Measurements from ENCODE around the gene POLR1B. TPM values are rescaled to one million over a fixed set of nuclear protein-coding genes. Genes with fewer than 3 reads are reported as not detected.
A peak's percentile ranks its signal among the peaks of the same experiment; 100 is the strongest.
"Not testable (repeated sequence)": the region's sequence is repeated elsewhere in the genome, so short reads cannot be mapped to it uniquely, and the experiment has no call there.

Gene POLR1B
- 10 to 100 TPM; 12.1 to 21.5 (median 17.1) TPM for polyA plus RNA-seq

DNA sequence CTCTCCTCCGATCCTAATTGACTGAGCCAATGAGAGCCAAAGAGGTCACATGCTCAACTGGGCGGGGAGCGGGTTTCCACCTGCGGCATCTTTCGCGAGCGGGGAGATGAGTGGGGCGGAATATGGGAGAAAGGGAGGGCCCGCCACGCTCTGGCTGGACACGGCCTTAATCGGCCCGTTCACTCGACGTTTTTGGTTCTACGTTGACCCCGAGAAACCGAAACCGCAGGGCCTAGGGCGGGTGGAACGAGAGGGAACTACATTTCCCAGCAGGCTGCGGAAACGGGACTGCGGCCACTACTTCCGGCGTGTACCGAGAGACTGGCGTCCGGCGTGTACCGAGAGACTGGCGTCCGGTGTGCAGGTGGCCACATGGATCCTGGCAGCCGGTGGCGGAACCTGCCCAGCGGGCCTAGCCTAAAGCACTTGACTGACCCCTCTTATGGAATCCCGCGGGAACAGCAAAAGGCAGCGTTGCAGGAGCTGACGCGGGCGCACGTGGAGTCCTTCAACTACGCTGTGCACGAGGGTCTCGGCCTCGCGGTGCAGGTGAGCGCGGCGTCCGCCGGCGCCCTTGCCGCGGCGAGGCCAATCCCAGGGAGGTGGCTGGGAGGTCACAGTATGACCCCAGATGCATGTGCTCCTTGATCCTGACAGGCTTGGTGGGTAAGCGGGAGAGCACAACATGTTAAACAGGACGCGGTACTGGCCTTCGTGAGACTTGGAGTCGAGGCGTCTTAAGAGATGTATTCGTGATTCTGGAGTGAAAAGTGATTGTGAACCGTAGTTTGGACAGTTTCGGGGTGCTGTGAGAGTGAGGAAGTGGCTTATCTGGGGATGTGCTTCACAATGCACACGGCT lies at the start of gene POLR1B:
Gene POLR1B, plus strand, starts transcription at position 343 of the 861 bp plus-strand sequence. Its CDS starts 30 bp downstream, at position 373.
- peaks cover 4 to 7% (median 6%) of the 10 kb centered on the region in 3 donors for H3K36me3 Mint-ChIP-seq
- no peaks in the 10 kb centered on the region for H3K9me3 Mint-ChIP-seq
- no peak within 1 kb of the TSS for H3K4me3 Mint-ChIP-seq
- H3K27me3 Mint-ChIP-seq (ENCODE audit: low read depth in 3 of 3): peaks cover 3 to 9% (median 8%) of the 10 kb centered on the region in 3 donors
- peaks cover 14 to 22% of the 10 kb centered on the region in 2 donors for H3K4me1 Mint-ChIP-seq
- no peak within 1 kb of the TSS for H3K27ac Mint-ChIP-seq
- DNase-seq: peak; percentile 80 to 81 (median 81)

- Mint-ChIP-seq H3K4me3 (no peak overlapping the region), H3K27me3 (ENCODE audit: low read depth in 3 of 3) (peaks cover 0 to 2% (median 0%) of the 10 kb centered on the region in 3 donors), H3K9me3 (no peaks in the 10 kb centered on the region), H3K4me1 (no peaks in the 10 kb centered on the region), H3K36me3 (peaks cover 0 to 9% (median 4%) of the 10 kb centered on the region in 3 donors), H3K27ac (no peak overlapping the region)
- DNase-seq: no peak
Observed at GRCh38 chr2:112493048-112493447, 49.2 kb upstream of the POLR1B start.

GRCh38 chr2:112493858-112494648 lies 48.2 kb upstream of the POLR1B start:
- no peaks in the 10 kb centered on the region for H3K4me1 Mint-ChIP-seq
- H3K27me3 Mint-ChIP-seq (ENCODE audit: low read depth in 3 of 3): peaks cover 0 to 2% (median 0%) of the 10 kb centered on the region in 3 donors
- no peaks in the 10 kb centered on the region for H3K9me3 Mint-ChIP-seq

GRCh38 chr2:112494828-112495227 lies 47.4 kb upstream of the POLR1B start:
- peaks cover 0 to 2% (median 0%) of the 10 kb centered on the region in 3 donors for H3K27me3 Mint-ChIP-seq (ENCODE audit: low read depth in 3 of 3)
- no peak overlapping the region for H3K27ac Mint-ChIP-seq
- DNase-seq: no peak
- H3K4me3 Mint-ChIP-seq: no peak overlapping the region
- H3K4me1 Mint-ChIP-seq: no peaks in the 10 kb centered on the region
- H3K9me3 Mint-ChIP-seq: no peaks in the 10 kb centered on the region
- peaks cover 0 to 9% (median 4%) of the 10 kb centered on the region in 3 donors for H3K36me3 Mint-ChIP-seq

More at GRCh38 chr2:112493858-112494648, 48.2 kb upstream of the POLR1B start:
- Mint-ChIP-seq H3K27ac (no peak overlapping the region), H3K4me3 (no peak overlapping the region), H3K36me3 (peaks cover 0 to 9% (median 4%) of the 10 kb centered on the region in 3 donors)
- no peak for DNase-seq

- not testable (repeated sequence) for H3K36me3 Mint-ChIP-seq; H3K4me3 Mint-ChIP-seq; H3K27me3 Mint-ChIP-seq (ENCODE audit: low read depth in 3 of 3); H3K4me1 Mint-ChIP-seq; H3K9me3 Mint-ChIP-seq; H3K27ac Mint-ChIP-seq; DNase-seq
Observed at GRCh38 chr2:112495878-112496277, 46.4 kb upstream of the POLR1B start.

DNA sequence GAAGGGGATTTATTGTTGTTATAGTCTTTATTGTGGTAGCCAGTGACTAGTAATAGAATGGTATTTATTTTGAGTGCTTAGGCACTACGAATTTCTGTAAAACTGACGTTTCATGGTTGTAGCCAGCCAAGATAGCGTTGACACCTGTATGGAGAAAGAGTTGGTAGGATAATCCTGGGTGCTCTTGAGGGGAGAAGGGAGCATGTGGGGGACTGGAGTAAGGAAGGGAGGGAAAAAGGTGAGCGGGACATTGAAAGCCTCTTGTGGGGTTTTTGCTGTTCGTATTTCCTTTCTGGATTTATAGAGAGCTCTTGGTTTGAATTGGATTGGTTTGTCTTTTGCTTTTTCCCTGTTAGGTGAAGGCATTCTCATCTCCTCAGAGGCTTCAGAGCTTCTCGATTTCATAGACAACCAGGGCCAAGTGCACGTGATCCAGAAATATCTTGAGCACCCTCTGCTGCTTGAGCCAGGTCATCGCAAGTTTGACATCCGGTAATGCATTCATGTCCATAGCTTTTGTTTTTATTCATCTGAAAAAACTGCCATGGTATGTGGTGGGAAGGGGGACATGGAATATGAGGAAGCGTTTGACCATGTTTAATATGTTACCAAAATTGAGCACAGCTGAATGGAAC lies 41.3 kb upstream of the POLR1B start:
- not testable (repeated sequence) for H3K27ac Mint-ChIP-seq, H3K4me3 Mint-ChIP-seq
- H3K36me3 Mint-ChIP-seq: peaks cover 0 to 15% (median 0%) of the 10 kb centered on the region in 3 donors

DNA sequence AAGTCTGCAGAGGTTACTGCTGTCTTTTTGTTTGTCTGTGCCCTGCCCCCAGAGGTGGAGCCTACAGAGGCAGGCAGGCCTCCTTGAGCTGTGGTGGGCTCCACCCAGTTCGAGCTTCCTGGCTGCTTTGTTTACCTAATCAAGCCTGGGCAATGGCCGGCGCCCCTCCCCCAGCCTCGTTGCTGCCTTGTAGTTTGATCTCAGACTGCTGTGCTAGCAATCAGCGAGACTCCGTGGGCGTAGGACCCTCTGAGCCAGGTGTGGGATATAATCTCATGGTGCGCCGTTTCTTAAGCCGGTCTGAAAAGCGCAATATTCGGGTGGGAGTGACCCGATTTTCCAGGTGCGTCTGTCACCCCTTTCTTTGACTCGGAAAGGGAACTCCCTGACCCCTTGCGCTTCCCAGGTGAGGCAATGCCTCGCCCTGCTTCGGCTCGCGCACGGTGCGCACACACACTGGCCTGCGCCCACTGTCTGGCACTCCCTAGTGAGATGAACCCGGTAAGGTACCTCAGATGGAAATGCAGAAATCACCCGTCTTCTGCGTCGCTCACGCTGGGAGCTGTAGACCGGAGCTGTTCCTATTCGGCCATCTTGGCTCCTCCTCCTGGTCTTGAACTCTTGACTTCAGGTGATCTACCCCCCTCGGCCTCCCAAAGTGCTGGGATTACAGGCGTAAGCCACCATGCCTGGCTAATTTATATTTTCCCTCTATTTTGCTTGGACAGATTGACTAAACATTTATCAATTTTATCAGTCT lies 32.8 kb upstream of the POLR1B start:
- not testable (repeated sequence) for H3K4me1 Mint-ChIP-seq
- peak overlapping the region in 2 of 6 donors; percentile 7 to 70 for H3K27ac Mint-ChIP-seq
- H3K4me3 Mint-ChIP-seq: peak overlapping the region in 1 of 5 donors; percentile 17

More for the DNA sequence above, 41.3 kb upstream of the POLR1B start:
- not testable (repeated sequence) for H3K27me3 Mint-ChIP-seq (ENCODE audit: low read depth in 3 of 3); H3K4me1 Mint-ChIP-seq; H3K9me3 Mint-ChIP-seq
- peak; percentile 28 to 41 (median 37) for DNase-seq

DNA sequence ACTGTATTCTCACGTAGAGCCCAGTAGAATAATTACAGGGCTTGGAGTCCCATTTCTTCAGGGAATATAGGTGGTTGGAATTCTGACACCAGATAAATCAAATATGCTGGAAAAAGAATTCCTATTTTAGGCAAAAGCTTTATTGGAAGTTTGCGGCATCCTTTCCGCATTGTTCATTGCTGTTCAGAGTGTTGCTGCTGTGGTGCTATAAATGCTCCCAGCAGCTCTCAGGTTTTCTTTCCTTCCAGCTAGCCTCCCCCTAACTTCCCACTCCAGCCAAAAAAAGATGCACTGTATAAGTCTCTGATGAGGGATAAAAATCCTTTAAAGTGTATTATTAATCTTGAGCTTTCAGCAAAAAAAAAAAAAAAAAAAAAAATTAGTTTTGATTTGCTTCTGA lies 25.5 kb upstream of the POLR1B start:
- Mint-ChIP-seq H3K27ac (no peak overlapping the region), H3K4me1 (no peaks in the 10 kb centered on the region), H3K9me3 (no peaks in the 10 kb centered on the region), H3K4me3 (no peak overlapping the region), H3K27me3 (ENCODE audit: low read depth in 3 of 3) (peaks cover 0 to 2% (median 0%) of the 10 kb centered on the region in 3 donors), H3K36me3 (peaks cover 19 to 36% (median 20%) of the 10 kb centered on the region in 3 donors)
- no peak for DNase-seq

More for the DNA sequence above, 32.8 kb upstream of the POLR1B start:
- not testable (repeated sequence) for H3K9me3 Mint-ChIP-seq; H3K27me3 Mint-ChIP-seq (ENCODE audit: low read depth in 3 of 3); DNase-seq
- peaks cover 7 to 12% (median 12%) of the 10 kb centered on the region in 3 donors for H3K36me3 Mint-ChIP-seq

GRCh38 chr2:112518807-112519206 lies 23.5 kb upstream of the POLR1B start:
- no peaks in the 10 kb centered on the region for H3K9me3 Mint-ChIP-seq
- DNase-seq: no peak
- H3K36me3 Mint-ChIP-seq: peaks cover 30 to 54% (median 31%) of the 10 kb centered on the region in 3 donors
- no peak overlapping the region for H3K4me3 Mint-ChIP-seq
- H3K27ac Mint-ChIP-seq: no peak overlapping the region
- H3K27me3 Mint-ChIP-seq (ENCODE audit: low read depth in 3 of 3): peaks cover 0 to 2% (median 0%) of the 10 kb centered on the region in 3 donors
- no peaks in the 10 kb centered on the region for H3K4me1 Mint-ChIP-seq

- Mint-ChIP-seq H3K36me3 (peaks cover 28 to 52% (median 30%) of the 10 kb centered on the region in 3 donors), H3K4me1 (no peaks in the 10 kb centered on the region), H3K27me3 (ENCODE audit: low read depth in 3 of 3) (no peaks in the 10 kb centered on the region)
Observed at GRCh38 chr2:112519506-112519905, 22.8 kb upstream of the POLR1B start.

DNA sequence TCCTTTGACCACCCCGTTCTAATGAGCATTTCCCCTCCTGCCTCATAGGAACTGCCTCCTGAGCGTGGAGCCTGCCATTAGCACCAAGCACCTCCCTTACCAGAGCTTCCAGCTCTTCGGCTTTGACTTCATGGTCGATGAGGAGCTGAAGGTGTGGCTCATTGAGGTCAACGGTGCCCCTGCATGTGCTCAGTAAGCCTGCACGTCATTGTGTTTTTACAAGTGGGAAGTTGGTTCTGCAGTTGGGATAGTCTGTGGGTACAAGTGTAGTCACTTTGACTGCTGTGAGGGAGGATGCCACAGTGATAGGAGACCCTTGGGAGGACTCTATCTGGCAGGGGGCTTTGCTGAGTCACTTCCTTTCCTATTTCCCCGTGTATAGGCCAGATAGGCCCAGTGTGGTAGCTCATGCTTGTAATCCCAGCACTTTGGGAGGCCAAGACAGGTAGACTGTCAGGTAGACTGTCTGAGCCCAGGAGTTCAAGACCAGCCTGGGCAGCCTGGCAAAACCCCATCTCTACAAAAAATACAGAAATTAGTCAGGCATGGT lies 22.0 kb upstream of the POLR1B start:
- no peak for DNase-seq
- Mint-ChIP-seq H3K27ac (peak overlapping the region in 1 of 6 donors; percentile 28), H3K36me3 (peaks cover 22 to 45% (median 25%) of the 10 kb centered on the region in 3 donors), H3K27me3 (ENCODE audit: low read depth in 3 of 3) (no peaks in the 10 kb centered on the region), H3K9me3 (no peaks in the 10 kb centered on the region), H3K4me3 (no peak overlapping the region), H3K4me1 (no peaks in the 10 kb centered on the region)

More at GRCh38 chr2:112519506-112519905, 22.8 kb upstream of the POLR1B start:
- Mint-ChIP-seq H3K27ac (no peak overlapping the region), H3K9me3 (no peaks in the 10 kb centered on the region), H3K4me3 (no peak overlapping the region)
- DNase-seq: no peak

DNA sequence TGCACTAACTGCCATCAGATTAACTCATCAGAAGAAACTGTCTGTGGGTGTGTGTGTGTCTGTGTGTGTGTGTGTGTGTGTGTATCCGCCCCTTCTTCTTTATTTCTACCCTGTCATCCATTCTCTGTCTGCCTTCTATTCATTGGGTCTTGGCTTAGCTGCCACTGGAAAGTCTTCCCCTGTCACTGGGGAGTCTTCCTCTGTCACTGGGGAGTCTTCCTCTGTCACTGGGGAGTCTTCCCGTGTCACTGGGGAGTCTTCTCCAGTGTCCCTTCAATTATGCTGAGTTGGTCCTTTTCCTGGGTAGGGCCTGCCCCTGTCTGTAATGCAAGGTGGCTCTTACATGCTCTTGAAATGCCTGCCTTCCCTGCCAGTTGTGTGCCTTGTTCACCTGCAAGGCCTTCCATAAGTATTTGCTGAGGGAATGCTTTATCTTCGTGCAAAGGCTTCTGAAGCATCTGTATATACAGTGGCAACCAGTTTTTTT lies 18.9 kb upstream of the POLR1B start:
- Mint-ChIP-seq H3K27ac (no peak overlapping the region), H3K4me1 (no peaks in the 10 kb centered on the region), H3K36me3 (peaks cover 19 to 47% (median 35%) of the 10 kb centered on the region in 3 donors), H3K9me3 (no peaks in the 10 kb centered on the region), H3K4me3 (no peak overlapping the region), H3K27me3 (ENCODE audit: low read depth in 3 of 3) (peaks cover 0 to 2% (median 0%) of the 10 kb centered on the region in 3 donors)
- DNase-seq: no peak
